Gastroesophageal sphincter (tissue), 4 donors: ENCODE results near the gene LRRFIP1. TPM values are rescaled to one million over a fixed set of nuclear protein-coding genes. Genes with fewer than 3 reads are reported as not detected.

Source experiments
- ATAC-seq: fragments of 150-250 bp; one replicate; pipeline ENCODE4 v1.9.1; 2016; ENCODE audit warnings: mild to moderate bottlenecking, moderate library complexity
- H3K27ac ChIP-seq, 4 donors: fragments of 200-600 bp; sonication (generic) in 3 of 4; 1 replicate in 3 of 4; 2 replicates in 1 of 4; pipeline ENCODE4 v1.5.1; 2016 to 2019
- H3K27me3 ChIP-seq: fragments of 200-600 bp; sonication (generic); one replicate; pipeline ENCODE4 v1.5.1; 2019
- H3K36me3 ChIP-seq, 2 donors: fragments of 200-600 bp; sonication (generic); one replicate each; pipeline ENCODE4 v1.5.1; 2019; ENCODE audit warnings: control low read depth in 1 of 2
- H3K4me1 ChIP-seq, 3 donors: fragments of 200-600 bp; sonication (generic); 1 replicate in 2 of 3; 2 replicates in 1 of 3; pipeline ENCODE4 v1.5.1; 2016 to 2019; ENCODE audit warnings: control low read depth in 2 of 3
- H3K4me3 ChIP-seq, 2 donors: fragments of 200-600 bp; sonication (generic); one replicate each; pipeline ENCODE4 v1.5.1; 2019; ENCODE audit warnings: mild to moderate bottlenecking in 1 of 2, moderate library complexity in 1 of 2
- H3K9me3 ChIP-seq, 3 donors: fragments of 200-600 bp; sonication (generic); one replicate each; pipeline ENCODE4 v1.5.1; 2017 to 2019; ENCODE audit warnings: control low read depth in 2 of 3
- EP300 ChIP-seq: sonication (generic); formaldehyde crosslinking; IDR thresholded peaks from one replicate; pipeline ENCODE4 v1.6.1; 2017; ENCODE audit warnings: antibody characterized with exemption, mild to moderate bottlenecking
- POLR2A ChIP-seq, 2 donors: fragments of 450-650 bp; IDR thresholded peaks; one replicate each; pipeline ENCODE4 v1.6.1; 2017; ENCODE audit warnings: antibody characterized with exemption in 2 of 2, mild to moderate bottlenecking in 2 of 2, moderate library complexity in 1 of 2
- POLR2AphosphoS5 ChIP-seq: sonication (generic); formaldehyde crosslinking; IDR thresholded peaks from one replicate; pipeline ENCODE4 v1.6.1; 2017; ENCODE audit warnings: antibody characterized with exemption
- WGBS, 2 donors: methylation state at CpG; one replicate each; pipeline ENCODE4 v1.1.5; 2018; ENCODE audit warnings: low coverage in 1 of 2; 5-methylcytosine and 5-hydroxymethylcytosine counted together
- total RNA-seq, 4 donors: library from RNA; depleted of rRNA; stranded (reverse); fragments of >200 nt; gene quantifications; one replicate each; pipeline ENCODE4 v1.1.0, GENCODE V29; 2016
- TF ChIP-seq, protein P1 (sequence below), 4 experiments: fragments of 200-600 bp in 2 of 4; fragments of 450-650 bp in 2 of 4; sonication (generic) in 1 of 4; IDR thresholded peaks; one replicate each; pipeline ENCODE4 v1.5.1; 2017 to 2019; ENCODE audit warnings: antibody characterized with exemption in 4 of 4, mild to moderate bottlenecking in 2 of 4, moderate library complexity in 2 of 4

Gene LRRFIP1
- total RNA-seq, 4 donors from 2014 or later = 164 to 225 (median 179) TPM

DNA sequence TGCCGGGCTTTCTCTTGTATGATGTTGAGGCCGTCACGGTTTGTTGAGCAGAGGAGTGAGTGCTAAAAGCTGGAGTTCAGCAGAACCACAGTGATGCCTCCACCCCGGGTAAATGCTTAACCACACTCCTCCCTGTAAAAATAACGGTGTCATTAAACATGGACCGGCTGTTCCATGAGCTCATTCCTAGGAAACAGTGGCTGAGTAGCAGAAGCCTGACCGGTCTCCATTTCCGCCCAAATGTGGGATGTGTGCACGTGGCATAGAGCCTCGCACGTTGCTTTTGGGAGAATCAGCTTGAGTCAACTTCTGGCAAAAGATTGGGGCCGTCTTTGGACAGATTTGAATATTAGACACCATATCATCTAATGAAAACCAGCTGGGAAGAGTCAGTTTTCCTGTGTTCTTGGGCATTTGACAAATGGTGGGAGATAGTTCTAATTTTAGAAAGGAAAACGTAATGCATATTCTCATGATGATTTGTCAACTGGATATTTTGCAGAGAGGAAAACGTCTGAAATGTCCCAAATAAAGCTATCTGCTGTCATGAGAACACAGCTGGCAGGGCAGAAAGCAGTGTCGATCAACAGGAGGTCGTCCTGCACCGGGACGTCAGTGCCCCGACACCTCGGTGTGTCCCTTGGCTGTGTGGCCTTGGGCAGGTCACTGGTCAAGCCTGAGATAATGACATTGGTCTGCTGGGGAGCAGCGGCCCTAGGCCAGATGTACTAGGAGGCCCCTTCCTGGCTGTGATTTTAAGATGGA lies 42.4 kb downstream of the LRRFIP1 start:
- no peaks in the 10 kb centered on the region for H3K9me3 ChIP-seq
- H3K27me3 ChIP-seq = no peaks in the 10 kb centered on the region
- H3K36me3 ChIP-seq = no peaks in the 10 kb centered on the region
- 8 to 35% methylated on average over 8 to 14 of the region's 21 CpGs for WGBS, 2 donors
- TF ChIP-seq POLR2A (IDR thresholded peaks at IDR 0.05) (no peak), POLR2AphosphoS5 (peak; percentile 66)
- peaks cover 0 to 72% (median 17%) of the 10 kb centered on the region in 3 donors for H3K4me1 ChIP-seq
- ATAC-seq = peak; percentile 86
- H3K27ac ChIP-seq = peak overlapping the region; percentile 0 to 87 (median 70)
- no peak overlapping the region for H3K4me3 ChIP-seq

DNA sequence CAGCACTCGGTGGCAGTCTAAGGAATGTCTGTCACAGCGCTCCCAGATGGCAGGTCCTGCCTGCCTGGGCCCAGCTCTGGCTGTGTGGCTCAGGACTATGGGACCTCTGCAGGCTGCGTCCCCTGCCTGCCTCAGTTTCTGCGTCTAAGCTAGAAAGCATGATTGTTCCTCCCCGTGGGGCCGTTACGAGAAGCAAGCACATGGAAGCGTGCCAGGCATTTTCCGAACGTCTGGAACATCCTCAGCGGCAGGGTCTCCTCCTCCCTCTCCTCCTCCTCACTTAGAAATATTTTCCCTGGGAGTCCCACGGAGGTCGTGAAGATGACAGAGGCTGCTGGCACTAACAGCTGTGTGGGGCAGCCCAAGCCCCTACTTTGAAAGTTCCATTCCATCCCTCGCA lies 43.3 kb downstream of the LRRFIP1 start:
- H3K4me3 ChIP-seq = no peak overlapping the region
- no peaks in the 10 kb centered on the region for H3K36me3 ChIP-seq
- TF ChIP-seq POLR2A (IDR thresholded peaks at IDR 0.05) (no peak), POLR2AphosphoS5 (no peak), EP300 (no peak)
- TF ChIP-seq, protein P1, sequence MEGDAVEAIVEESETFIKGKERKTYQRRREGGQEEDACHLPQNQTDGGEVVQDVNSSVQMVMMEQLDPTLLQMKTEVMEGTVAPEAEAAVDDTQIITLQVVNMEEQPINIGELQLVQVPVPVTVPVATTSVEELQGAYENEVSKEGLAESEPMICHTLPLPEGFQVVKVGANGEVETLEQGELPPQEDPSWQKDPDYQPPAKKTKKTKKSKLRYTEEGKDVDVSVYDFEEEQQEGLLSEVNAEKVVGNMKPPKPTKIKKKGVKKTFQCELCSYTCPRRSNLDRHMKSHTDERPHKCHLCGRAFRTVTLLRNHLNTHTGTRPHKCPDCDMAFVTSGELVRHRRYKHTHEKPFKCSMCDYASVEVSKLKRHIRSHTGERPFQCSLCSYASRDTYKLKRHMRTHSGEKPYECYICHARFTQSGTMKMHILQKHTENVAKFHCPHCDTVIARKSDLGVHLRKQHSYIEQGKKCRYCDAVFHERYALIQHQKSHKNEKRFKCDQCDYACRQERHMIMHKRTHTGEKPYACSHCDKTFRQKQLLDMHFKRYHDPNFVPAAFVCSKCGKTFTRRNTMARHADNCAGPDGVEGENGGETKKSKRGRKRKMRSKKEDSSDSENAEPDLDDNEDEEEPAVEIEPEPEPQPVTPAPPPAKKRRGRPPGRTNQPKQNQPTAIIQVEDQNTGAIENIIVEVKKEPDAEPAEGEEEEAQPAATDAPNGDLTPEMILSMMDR (IDR thresholded peaks at IDR 0.05) = no peak
- peaks cover 0 to 73% (median 21%) of the 10 kb centered on the region in 3 donors for H3K4me1 ChIP-seq
- no peak for ATAC-seq
- peak overlapping the region; percentile 0 to 87 (median 70) for H3K27ac ChIP-seq
- 24 to 59% methylated on average over 4 to 5 of the region's 14 CpGs for WGBS, 2 donors
- H3K27me3 ChIP-seq = no peaks in the 10 kb centered on the region
- H3K9me3 ChIP-seq = no peaks in the 10 kb centered on the region

DNA sequence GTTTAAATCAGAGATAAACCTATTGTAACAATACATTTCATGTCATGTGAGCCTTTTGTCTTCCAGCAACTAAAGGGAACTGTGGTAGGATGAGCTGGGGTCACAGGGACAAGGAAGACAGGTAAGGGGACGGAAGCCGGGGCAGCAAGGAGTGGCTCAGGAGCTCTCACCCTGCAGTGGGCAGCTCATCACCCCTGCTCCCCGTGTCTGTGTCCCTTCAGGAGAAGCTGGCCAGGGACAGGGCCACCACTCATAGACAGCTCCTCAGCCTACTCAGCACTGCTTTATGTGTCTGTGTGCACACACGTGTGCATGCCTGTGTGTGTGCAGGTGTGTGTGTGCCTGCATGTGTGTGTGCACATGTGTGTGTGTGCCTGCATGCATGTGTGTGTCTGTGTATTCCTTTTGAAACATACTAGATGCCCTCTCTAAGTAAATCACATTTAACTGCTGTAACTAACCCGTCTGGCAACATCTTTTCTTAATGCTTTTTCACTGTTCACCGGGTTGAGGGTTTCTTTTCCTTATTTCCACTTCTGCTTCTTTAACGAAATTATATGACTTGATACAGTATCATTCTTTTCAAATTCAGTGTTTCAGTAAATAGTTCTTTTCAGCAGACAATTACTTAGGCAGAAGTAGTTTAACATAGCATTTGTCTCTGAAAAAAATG lies 44.2 kb downstream of the LRRFIP1 start:
- Histone ChIP-seq H3K9me3 (no peaks in the 10 kb centered on the region), H3K4me3 (no peak overlapping the region), H3K4me1 (peaks cover 0 to 74% (median 30%) of the 10 kb centered on the region in 3 donors), H3K27ac (peak overlapping the region in 2 of 4 donors; percentile 80 to 87), H3K36me3 (no peaks in the 10 kb centered on the region), H3K27me3 (no peaks in the 10 kb centered on the region)
- 70 to 72% methylated on average over 4 to 7 of the region's 7 CpGs for WGBS, 2 donors
- no peak for ATAC-seq
- no peak for TF ChIP-seq EP300
- TF ChIP-seq, protein P1 (IDR thresholded peaks at IDR 0.05) = no peak

DNA sequence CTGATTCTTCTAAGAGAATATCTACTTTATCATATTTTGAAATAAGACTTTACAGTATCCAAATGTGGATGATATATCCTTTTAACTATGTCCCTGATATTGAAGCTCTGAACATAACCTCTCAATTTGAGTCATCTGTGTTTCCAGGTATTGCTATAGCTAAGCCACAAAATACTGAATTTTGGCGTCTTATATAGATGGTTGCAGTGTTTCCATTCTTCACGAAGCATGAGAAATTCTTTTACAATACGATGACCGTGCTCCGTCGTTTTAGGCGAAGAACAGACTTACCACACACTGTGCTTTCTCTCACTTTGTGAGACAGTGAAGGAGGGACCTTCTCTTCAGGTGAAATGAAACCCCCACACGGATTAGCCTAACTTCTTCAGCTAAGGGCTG lies 45.3 kb downstream of the LRRFIP1 start:
- 77 to 80% methylated on average over 8 of the region's 8 CpGs for WGBS, 2 donors
- Histone ChIP-seq H3K27me3 (no peaks in the 10 kb centered on the region), H3K4me3 (no peak overlapping the region), H3K36me3 (no peaks in the 10 kb centered on the region), H3K4me1 (peaks cover 4 to 85% (median 34%) of the 10 kb centered on the region in 3 donors), H3K27ac (peak overlapping the region in 3 of 4 donors; percentile 81 to 87 (median 87)), H3K9me3 (no peaks in the 10 kb centered on the region)
- TF ChIP-seq EP300 = no peak
- TF ChIP-seq POLR2AphosphoS5 = no peak
- TF ChIP-seq, protein P1 (IDR thresholded peaks at IDR 0.05) = no peak
- no peak for TF ChIP-seq POLR2A (IDR thresholded peaks at IDR 0.05)
- ATAC-seq = no peak

DNA sequence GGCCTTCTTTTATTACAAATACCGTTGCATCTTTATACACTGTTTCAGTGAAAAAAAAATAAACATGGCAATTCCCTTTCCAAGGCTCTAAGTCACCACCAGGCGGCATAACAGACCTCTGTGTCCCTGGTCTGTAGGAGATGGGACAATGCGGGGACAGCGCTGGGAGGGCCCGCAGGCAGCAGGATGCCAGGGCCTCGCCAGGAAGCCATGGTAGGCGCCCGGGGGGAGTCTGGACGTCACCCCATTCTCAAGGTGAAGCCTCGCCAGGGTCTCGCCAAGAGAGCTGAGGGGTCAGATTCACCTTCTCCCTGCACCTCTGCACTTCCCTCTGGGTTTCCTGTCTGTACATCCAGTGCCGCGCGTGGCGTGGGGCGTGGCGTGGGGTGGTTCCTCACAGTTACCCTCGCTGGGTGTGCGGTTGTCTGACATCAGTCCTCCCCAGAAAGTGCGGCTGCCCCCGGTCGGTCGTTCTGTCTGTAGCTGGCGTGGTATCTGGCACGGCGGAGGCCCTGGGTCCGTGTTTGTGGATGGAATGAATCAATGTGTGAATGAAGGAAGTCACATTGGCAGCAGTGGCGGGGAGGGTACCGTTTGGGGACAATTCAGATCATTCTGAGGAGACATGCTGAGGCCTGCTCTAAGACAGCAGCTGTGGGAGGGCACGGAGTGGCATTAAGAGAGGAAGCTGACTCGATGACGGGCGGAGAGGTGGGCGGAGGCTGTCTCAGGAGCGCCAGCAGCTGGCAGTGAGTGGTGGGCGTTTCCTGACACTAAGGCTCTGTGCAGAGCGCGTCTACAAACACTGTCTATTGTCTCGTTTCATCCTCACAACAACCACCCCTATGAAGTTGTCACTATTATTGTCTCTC lies 46.0 kb downstream of the LRRFIP1 start:
- no peak for ATAC-seq
- H3K4me1 ChIP-seq = peaks cover 4 to 85% (median 38%) of the 10 kb centered on the region in 3 donors
- peak overlapping the region in 3 of 4 donors; percentile 81 to 87 (median 87) for H3K27ac ChIP-seq
- TF ChIP-seq, protein P1 (IDR thresholded peaks at IDR 0.05) = peak; percentile 10 to 69 (median 62)
- no peak for TF ChIP-seq POLR2AphosphoS5
- no peaks in the 10 kb centered on the region for H3K9me3 ChIP-seq
- H3K36me3 ChIP-seq = no peaks in the 10 kb centered on the region
- H3K4me3 ChIP-seq = peak overlapping the region in 1 of 2 donors; percentile 32
- H3K27me3 ChIP-seq = no peaks in the 10 kb centered on the region
- WGBS, 2 donors = 58 to 71% methylated on average over 10 to 15 of the region's 39 CpGs
